Dendritic cell treated with granulocyte-macrophage colony-stimulating factor and Interleukin-4, amounts not matched to agents 40 ng/mL and 50 ng/mL, for 4 days (primary cell): ENCODE data around the gene FHOD3.

Experiments used
- H3K27ac Mint-ChIP-seq: one replicate; pipeline ENCODE4 v1.8.0; 2022; ENCODE audit warnings: mild to moderate bottlenecking, mixed read lengths
- H3K27me3 Mint-ChIP-seq: one replicate; pipeline ENCODE4 v1.8.0; 2022; ENCODE audit warnings: mild to moderate bottlenecking, mixed read lengths
- H3K36me3 Mint-ChIP-seq: one replicate; pipeline ENCODE4 v1.8.0; 2022; ENCODE audit warnings: low read depth, mixed read lengths
- H3K4me1 Mint-ChIP-seq: one replicate; pipeline ENCODE4 v1.8.0; 2022; ENCODE audit warnings: low read depth, mixed read lengths
- H3K4me3 Mint-ChIP-seq: one replicate; pipeline ENCODE4 v1.8.0; 2022; ENCODE audit warnings: mild to moderate bottlenecking, moderate library complexity, mixed read lengths
- H3K9me3 Mint-ChIP-seq: one replicate; pipeline ENCODE4 v1.8.0; 2022; ENCODE audit warnings: mixed read lengths
- intact Hi-C: fragments of 100-400 bp; cut with micrococcal nuclease; formaldehyde crosslinking; loops from one replicate; pipeline ENCODE4 v1.15.0; 2022

FHOD3 gene

DNA sequence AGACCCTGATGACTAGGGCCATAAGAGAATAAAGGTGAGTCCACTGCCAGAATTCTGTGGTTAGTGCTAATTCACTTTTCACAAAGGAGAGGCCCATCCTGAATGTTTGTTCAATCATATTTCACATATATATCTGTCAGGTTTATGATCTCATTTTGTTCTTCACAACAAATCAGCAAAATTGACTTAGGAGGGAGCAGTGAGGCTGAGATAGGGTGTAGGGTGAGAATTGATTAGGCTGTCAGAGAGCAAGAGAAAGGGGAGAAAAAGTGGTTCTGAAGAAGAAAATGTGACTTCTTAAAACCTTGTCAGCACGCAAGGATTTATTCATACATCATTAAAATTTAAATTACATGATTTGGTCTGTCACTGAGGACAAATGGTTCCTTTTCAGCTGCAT, 117.7 kb downstream of the FHOD3 start:
- Mint-ChIP-seq H3K36me3 (no peaks in the 10 kb centered on the region), H3K4me1 (no peaks in the 10 kb centered on the region), H3K27me3 (peaks cover 1% of the 10 kb centered on the region), H3K27ac (no peak overlapping the region), H3K9me3 (no peaks in the 10 kb centered on the region), H3K4me3 (no peak overlapping the region)
- intact Hi-C loops: no loop called here

DNA sequence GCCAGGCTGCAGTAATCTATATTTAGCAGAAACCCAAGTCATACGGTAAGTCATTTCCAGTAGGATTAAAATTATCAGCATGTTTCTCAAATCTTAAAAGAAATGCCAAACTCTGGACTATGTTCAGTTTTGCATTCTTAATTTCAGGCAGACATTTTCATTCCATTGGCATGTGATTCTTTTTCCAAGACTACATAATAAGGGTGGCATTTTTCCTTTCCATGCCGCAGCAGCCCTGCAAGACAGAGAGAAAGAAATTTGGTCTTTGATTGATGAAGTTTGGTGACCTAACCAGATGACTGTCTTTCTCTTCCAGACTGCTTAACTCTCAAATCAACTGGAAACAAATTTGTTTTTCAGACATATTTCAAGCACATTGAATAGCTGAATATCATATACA, 118.1 kb downstream of the FHOD3 start:
- H3K27ac Mint-ChIP-seq: no peak overlapping the region
- H3K27me3 Mint-ChIP-seq: peaks cover 1% of the 10 kb centered on the region
- no peaks in the 10 kb centered on the region for H3K36me3 Mint-ChIP-seq
- no peaks in the 10 kb centered on the region for H3K9me3 Mint-ChIP-seq
- H3K4me3 Mint-ChIP-seq: no peak overlapping the region
- H3K4me1 Mint-ChIP-seq: no peaks in the 10 kb centered on the region
- intact Hi-C loops: no loop called here

- intact Hi-C loops: no loop called here
- no peaks in the 10 kb centered on the region for H3K4me1 Mint-ChIP-seq
Observed at GRCh38 chr18:36419188-36419899, 121.8 kb downstream of the FHOD3 start.

GRCh38 chr18:36419900-36420531, 122.5 kb downstream of the FHOD3 start:
- Mint-ChIP-seq H3K36me3 (no peaks in the 10 kb centered on the region), H3K27ac (no peak overlapping the region), H3K4me1 (no peaks in the 10 kb centered on the region), H3K27me3 (peaks cover 1% of the 10 kb centered on the region), H3K4me3 (no peak overlapping the region), H3K9me3 (no peaks in the 10 kb centered on the region)
- intact Hi-C loops: no loop called here

More at GRCh38 chr18:36419188-36419899, 121.8 kb downstream of the FHOD3 start:
- Mint-ChIP-seq H3K27ac (no peak overlapping the region), H3K36me3 (no peaks in the 10 kb centered on the region), H3K27me3 (peaks cover 1% of the 10 kb centered on the region), H3K4me3 (no peak overlapping the region), H3K9me3 (no peaks in the 10 kb centered on the region)

DNA sequence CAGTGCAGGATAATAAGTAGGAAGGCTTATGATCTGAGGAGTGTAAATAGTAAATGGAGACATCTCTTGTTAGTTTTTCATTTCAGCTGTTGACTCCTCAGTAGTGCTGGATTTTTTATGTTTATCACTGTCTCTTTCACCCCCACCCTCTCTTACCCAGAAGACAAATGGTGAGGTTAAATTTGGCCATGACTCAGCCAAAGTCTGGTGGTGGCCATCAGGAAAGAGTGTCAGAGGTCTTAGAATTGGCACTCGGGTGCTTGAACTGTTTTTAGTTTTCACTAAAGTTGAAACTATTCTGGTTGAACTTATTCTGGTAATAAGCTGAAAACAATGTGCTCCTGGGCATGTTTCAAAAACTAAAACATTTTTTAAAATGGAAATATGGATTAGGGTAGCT, 123.3 kb downstream of the FHOD3 start:
- Mint-ChIP-seq H3K4me3 (no peak overlapping the region), H3K9me3 (no peaks in the 10 kb centered on the region), H3K4me1 (no peaks in the 10 kb centered on the region), H3K27ac (no peak overlapping the region), H3K36me3 (no peaks in the 10 kb centered on the region), H3K27me3 (peaks cover 1% of the 10 kb centered on the region)
- intact Hi-C loops: no loop called here

- Mint-ChIP-seq H3K9me3 (no peaks in the 10 kb centered on the region), H3K4me3 (no peak overlapping the region), H3K27me3 (peaks cover 3% of the 10 kb centered on the region), H3K36me3 (no peaks in the 10 kb centered on the region), H3K27ac (no peak overlapping the region), H3K4me1 (no peaks in the 10 kb centered on the region)
- intact Hi-C loops: no loop called here
Observed at GRCh38 chr18:36424741-36425142, 127.2 kb downstream of the FHOD3 start.

DNA sequence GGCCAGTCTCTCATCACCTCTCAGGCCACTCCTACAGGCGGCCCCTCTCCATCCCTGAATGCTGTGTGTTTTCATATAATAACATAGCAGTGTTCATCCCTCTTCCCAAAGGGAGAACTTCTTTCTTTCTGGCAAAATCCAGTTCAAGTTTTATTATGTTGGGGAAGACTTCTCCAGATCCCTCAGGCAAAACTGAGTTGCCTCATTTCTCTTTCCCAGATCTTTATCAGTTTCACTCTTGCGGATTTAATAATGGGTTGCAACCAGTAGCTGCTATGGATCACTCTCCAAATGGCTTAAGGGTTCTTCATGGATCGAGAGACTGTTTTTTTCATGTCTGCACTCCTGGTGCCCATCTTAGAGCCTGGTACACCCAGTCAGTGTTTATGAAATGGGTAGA, 129.9 kb downstream of the FHOD3 start:
- Mint-ChIP-seq H3K27me3 (peaks cover 3% of the 10 kb centered on the region), H3K4me1 (no peaks in the 10 kb centered on the region), H3K36me3 (no peaks in the 10 kb centered on the region), H3K4me3 (no peak overlapping the region), H3K27ac (no peak overlapping the region), H3K9me3 (no peaks in the 10 kb centered on the region)
- intact Hi-C loops: no loop called here

DNA sequence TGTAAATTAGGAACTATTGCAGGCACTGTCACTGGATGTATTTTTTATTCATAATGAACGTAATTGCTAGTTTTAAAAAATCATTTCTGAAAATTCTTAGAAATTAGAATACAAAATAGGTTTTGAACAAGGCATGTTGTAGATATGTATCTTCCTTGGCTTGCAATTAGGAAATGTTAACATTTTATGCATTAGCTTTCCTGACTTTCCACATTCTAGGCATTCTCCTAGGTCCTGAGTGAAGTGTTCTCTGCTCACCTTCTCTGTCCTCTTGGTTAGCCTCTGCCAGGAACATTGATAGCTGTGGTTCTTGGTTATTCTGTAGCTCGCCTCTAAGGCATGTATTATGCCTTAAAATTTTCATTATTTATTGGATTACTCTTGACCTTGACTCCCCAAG, 130.3 kb downstream of the FHOD3 start:
- Mint-ChIP-seq H3K27ac (no peak overlapping the region), H3K4me3 (no peak overlapping the region), H3K9me3 (no peaks in the 10 kb centered on the region), H3K27me3 (peaks cover 3% of the 10 kb centered on the region), H3K36me3 (no peaks in the 10 kb centered on the region), H3K4me1 (no peaks in the 10 kb centered on the region)
- intact Hi-C loops: no loop called here

GRCh38 chr18:36428431-36429029, 131.0 kb downstream of the FHOD3 start:
- H3K27me3 Mint-ChIP-seq: peaks cover 3% of the 10 kb centered on the region
- H3K36me3 Mint-ChIP-seq: no peaks in the 10 kb centered on the region
- intact Hi-C loops: no loop called here
- H3K9me3 Mint-ChIP-seq: no peaks in the 10 kb centered on the region
- H3K4me3 Mint-ChIP-seq: no peak overlapping the region
- no peak overlapping the region for H3K27ac Mint-ChIP-seq
- no peaks in the 10 kb centered on the region for H3K4me1 Mint-ChIP-seq

DNA sequence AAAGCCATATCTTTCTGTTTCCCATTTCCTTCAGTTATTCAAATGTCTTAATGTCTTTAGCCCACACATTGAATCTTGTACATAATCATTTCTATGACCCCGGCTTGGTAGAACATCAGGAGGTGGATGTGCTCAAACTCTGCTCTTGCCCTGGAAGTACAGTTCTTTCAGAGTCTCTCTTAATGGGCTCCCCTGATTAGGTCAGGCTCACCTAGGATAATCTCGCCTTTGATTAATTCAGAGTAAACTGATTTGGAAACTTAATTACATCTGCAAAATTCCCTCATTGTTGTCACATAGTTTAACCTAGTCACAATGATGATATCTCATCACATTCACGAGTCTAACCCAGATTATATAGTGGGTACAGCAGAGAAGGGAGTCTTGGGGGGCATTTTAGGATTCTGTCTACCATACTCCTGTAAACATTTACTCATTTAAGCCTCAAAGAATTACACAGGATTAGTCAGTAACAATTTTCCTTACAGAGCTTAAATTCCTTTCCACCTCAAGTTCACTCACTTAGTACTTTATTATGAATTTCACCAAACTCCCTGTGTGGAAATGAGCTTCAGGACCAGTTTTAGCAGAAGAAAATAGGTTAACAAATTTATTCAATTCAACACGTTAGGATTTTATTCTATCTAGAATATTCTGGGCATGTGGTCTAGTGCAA, 135.5 kb downstream of the FHOD3 start:
- H3K36me3 Mint-ChIP-seq: no peaks in the 10 kb centered on the region
- H3K27ac Mint-ChIP-seq: no peak overlapping the region
- no peak overlapping the region for H3K4me3 Mint-ChIP-seq
- no peaks in the 10 kb centered on the region for H3K27me3 Mint-ChIP-seq
- no peaks in the 10 kb centered on the region for H3K4me1 Mint-ChIP-seq
- intact Hi-C loops: no loop called here
- no peaks in the 10 kb centered on the region for H3K9me3 Mint-ChIP-seq

- Mint-ChIP-seq H3K4me3 (no peak overlapping the region), H3K9me3 (no peaks in the 10 kb centered on the region), H3K27me3 (no peaks in the 10 kb centered on the region), H3K36me3 (no peaks in the 10 kb centered on the region), H3K27ac (no peak overlapping the region), H3K4me1 (no peaks in the 10 kb centered on the region)
- intact Hi-C loops: no loop called here
Observed at GRCh38 chr18:36436387-36436786, 138.9 kb downstream of the FHOD3 start.

DNA sequence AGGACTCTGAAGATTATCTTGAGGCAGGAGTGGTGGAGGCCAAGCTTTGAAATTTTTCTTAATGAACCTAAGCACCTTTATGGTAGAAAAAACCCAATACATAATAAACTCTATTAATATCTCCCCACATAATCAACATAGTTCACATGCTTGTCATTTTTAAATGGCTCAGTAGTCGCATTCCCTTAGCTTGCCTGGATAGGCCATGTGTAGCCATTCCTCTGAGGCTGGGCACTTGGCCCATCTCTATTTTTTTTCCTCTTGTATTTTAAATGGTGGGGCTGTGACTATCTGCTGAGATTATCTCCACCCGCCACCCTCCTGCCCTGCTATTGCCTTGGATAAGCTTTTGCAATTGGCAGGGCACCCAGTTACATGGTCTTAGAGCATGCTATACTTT, 143.1 kb downstream of the FHOD3 start:
- intact Hi-C loops: no loop called here
- no peaks in the 10 kb centered on the region for H3K4me1 Mint-ChIP-seq

GRCh38 chr18:36441426-36442240, 144.1 kb downstream of the FHOD3 start:
- no peaks in the 10 kb centered on the region for H3K27me3 Mint-ChIP-seq
- no peak overlapping the region for H3K4me3 Mint-ChIP-seq
- no peak overlapping the region for H3K27ac Mint-ChIP-seq
- intact Hi-C loops: no loop called here
- no peaks in the 10 kb centered on the region for H3K36me3 Mint-ChIP-seq
- no peaks in the 10 kb centered on the region for H3K9me3 Mint-ChIP-seq
- H3K4me1 Mint-ChIP-seq: no peaks in the 10 kb centered on the region

More for the DNA sequence above, 143.1 kb downstream of the FHOD3 start:
- no peak overlapping the region for H3K4me3 Mint-ChIP-seq
- H3K27ac Mint-ChIP-seq: no peak overlapping the region
- H3K9me3 Mint-ChIP-seq: no peaks in the 10 kb centered on the region
- H3K36me3 Mint-ChIP-seq: no peaks in the 10 kb centered on the region
- no peaks in the 10 kb centered on the region for H3K27me3 Mint-ChIP-seq
